Measurements from ENCODE around the gene HNRNPA1L2.
A peak's percentile ranks its signal among the peaks of the same experiment; 100 is the strongest.
"Not testable (repeated sequence)": the region's sequence is repeated elsewhere in the genome, so short reads cannot be mapped to it uniquely, and the experiment has no call there.

HNRNPA1L2 gene

DNA sequence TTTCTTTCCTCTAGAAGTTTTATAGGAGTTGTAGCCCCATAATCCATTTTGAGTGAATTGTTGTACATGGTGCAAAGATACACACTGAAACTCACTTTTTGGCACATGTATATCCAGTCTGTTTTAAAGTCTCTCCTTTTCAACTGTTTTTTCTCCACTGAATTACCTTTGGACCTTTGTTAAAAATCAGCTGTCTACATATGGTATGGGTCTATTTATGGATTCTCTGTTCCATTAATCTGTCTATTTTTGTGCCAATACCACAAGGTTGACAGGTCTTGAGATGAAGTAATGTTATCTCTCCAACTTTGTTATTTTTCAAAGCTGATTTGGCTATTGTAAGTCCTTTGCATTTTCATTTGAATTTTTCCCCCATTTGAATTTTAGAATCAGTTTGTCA is 4.7 kb downstream of the HNRNPA1L2 start:
- no peak for DNase-seq (ENCODE audit: low read depth)

DNA sequence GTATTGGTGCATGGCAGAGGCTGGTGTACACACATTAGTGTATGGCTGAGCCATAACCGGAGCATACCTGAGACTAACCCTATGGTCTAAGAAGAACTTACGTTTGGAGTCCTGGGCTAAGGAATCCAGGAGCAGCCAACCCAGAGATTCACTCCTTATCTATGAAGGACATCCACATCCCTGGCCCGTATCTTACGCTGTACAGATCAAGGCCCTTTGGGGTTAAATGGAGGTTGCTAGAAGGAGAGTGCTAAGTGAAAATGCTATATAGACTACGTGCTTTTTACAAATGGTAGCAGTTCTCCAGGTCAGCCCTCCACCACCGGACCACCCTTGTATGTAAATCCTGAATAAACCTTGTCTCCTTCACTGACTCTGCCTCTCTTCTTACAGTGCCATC is 8.5 kb downstream of the HNRNPA1L2 start:
- DNase-seq (ENCODE audit: low read depth), result no peak

DNA sequence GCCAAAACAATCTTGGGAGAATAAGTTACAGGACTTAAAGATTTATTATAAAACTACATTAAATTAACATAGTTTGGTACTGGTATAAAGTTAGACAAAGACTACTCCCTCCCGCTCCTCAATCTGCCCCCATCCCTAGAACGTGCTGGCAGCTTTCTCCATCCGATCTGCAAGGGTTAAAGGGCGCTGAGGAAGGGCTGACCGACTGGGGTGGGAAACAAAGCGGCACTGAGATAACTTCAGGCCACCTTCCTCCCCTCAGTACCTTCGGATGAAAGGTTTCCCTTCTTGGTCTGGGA is 9.6 kb downstream of the HNRNPA1L2 start:
- no peak for DNase-seq (ENCODE audit: low read depth)

DNA sequence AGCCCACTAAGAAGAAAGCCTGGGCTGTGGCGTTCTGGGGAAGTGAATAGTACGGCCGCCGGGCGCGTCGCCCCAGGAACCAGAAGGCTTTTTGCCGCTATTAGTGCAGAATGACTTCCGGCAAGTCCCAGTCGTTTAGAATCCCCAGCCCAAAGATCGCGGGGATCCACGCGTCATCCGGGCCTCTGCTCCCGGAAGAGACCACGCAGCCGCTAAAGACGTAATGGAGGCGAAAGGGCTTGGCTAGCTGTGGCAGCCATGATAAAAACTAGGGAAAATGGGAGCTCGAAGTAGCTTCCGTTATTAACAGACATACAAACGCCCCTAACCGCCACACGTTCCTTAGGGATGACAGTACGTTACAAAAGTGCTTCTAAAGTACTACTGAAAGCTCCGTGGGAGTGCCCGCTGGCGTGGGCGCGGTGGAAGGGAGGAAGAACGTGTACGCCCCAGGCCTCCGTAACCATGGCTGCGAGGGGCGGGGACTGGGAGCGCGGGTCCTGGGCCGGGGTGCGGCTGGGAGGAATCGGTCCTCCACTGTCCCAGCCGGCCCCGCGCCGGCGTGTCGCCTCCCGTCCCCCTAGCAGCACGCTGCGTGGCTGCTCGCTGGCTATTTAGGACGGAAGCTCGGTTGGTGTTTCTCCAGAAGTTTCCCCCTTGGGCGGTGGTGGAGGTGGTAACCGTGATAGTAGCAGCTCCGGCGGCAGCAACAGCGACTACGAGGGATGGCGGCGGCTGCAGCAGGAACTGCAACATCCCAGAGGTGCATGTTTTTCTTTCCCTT is 10.2 kb downstream of the HNRNPA1L2 start, which contains the start of gene SUGT1:
Gene SUGT1, plus strand, starts transcription at position 641 of the 784 bp plus-strand sequence. Its CDS starts 85 bp downstream, at position 726.
- DNase-seq (ENCODE audit: low read depth), result peak; percentile 93

DNA sequence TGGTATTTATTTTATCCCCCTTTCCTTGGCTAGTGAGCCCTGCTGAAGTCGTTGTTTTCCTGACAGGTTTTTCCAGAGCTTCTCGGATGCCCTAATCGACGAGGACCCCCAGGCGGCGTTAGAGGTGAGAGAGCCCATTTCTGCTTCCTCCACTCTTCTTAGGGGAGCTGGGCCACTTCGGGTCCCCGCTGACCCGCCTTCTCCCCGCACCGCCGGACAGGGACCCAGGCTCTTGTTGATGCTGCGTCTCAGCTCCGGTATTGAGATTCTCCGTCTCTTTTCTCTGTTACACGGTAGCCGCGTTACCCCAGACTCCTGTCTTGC is 10.7 kb downstream of the HNRNPA1L2 start:
- no peak for DNase-seq (ENCODE audit: low read depth)

DNA sequence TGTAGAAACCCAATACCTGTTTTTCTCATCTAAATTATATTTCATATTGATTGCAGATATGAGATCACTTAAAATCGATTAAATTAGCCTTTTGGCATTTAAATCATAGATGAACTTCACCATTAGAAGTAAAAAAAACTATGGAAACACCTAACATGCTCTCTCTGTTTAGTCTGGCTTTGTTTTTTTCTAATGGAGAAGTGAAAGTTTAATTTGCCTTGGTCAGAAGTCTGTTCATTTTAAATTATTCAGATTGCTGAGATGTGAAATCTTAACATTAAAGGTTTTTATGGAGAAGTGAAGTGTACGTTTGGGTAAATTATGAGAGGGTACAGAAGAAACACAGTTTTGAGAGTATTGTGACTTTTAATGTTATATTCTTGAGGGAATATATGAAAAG is 17.1 kb downstream of the HNRNPA1L2 start:
- DNase-seq (ENCODE audit: low read depth), result no peak

DNA sequence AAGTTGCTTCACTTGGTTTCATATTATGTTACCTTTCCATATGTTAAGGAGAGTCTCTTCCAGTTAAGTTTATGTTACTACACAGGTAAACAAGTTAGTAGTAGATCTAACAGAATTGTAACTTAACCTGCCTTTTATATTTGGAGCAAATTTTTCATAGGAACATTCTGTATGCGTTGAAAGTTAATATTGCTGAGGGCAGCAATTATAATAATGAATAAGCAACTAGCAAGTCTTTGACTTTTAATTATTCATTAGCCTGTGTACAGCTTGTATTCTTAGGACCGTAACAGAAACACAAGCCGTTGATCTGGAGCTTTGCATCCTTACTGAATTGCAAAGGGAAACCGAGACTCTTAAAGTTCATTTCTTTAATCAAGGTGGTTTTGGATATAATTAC is 22.0 kb downstream of the HNRNPA1L2 start:
- DNase-seq (ENCODE audit: low read depth), result no peak

DNA sequence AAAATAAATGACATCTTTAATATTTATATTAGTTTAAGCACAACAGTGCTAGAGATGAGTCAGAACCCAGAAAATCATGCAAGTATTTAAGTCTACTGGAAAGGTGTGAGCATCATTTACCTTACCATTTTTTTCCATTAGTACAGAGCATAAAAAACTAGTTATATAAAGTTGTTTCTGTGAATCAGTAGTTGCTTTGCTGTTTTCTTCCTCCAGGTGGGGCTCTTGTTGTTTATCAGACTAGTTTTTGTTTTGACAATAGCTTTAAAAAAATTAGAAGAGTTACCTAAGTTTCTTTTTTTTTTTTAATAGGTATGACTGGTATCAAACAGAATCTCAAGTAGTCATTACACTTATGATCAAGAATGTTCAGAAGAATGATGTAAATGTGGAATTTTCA is 23.1 kb downstream of the HNRNPA1L2 start:
- no peak for DNase-seq (ENCODE audit: low read depth)

DNA sequence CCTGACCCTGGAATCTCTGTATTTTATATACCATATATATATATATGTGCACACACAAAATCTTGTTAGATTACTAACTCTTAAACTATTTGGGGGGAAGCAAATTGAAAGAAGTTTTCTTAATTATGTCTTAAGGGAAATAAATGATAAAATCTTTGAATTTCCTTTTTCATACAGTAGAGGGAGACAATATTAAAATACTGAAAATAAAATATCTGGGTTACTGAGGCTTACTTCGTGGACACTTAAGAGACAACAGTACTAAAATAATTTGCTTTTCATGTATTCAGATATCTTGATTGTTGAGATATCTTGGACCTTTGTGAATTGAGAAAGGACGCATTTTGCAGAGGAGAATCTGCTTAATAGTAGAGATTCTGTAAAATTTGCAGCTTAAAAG is 27.4 kb downstream of the HNRNPA1L2 start:
- DNase-seq (ENCODE audit: low read depth), result no peak

DNA sequence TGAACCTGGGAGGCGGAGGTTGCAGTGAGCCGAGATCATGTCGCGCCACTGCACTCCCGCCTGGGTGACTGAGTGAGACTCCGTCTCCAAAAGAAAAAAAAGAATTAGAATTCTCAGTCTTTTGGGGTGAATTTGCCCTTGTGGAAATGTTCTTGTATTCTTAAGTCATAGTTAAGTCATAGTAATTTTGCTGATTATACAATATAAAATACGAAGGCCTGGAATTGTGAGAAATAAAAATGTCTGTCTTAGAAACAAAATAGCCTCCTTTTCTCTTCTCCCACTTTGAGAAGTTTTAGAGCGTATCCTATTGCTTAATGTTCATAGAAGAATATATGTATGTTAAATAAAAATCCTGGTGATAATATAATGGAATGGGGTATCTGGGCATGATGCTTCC is 28.5 kb downstream of the HNRNPA1L2 start:
- no peak for DNase-seq (ENCODE audit: low read depth)

DNA sequence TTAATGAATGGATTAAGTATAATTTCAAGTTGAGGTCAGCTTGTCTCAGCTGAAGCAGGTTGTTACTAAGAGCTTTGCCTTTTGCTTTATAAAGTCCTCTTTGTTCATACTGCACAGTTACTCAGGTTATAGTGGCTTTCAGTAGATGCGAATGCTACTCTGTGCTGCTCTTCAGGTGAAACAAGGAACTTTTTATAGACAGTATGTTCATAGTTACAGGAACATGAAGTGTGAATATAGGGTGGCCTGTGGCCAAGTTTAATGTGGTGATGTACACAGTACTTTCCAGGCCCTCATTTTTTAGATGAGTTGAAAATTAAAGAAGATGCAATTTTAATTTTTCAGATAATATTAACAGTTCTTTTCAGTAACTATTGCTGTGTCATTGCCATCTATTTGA is 31.2 kb downstream of the HNRNPA1L2 start:
- no peak for DNase-seq (ENCODE audit: low read depth)

DNA sequence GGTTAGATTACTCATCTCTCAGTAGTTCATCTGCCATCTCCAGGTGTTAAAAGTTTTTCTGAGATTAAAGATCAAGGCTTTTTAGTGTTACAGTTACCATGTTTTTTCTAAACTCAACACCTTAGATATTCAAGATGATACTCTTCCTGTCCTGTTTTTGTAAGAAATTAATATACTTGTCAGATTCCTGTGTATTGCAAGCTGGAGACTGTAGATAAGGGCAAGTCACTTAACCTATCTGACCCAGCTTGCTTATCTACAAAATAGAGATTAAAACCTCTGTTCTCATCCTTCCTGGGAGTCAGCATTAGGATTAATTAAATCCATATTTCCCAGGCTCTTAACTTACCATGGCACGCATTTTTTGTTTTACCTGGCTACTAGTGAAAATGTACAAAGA is 35.6 kb downstream of the HNRNPA1L2 start:
- DNase-seq (ENCODE audit: low read depth), result no peak

DNA sequence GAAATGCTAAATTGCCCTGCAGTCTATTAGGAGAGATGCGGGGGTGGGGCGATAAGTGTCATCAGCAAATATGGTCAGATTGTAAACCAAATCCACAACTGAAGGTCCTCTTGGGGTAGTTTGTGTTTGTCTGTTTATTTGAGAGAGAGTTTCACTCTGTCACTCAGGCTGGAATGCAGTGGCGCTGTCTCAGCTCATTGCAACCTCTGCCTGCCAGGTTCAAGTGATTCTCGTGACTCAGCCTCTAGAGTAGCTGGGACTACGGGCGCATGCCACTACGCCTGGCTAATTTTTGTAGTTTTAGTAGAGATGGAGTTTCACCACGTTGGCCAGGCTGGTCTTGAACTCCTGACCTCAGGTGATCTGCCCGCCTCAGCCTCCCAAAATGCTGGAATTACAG is 43.6 kb downstream of the HNRNPA1L2 start:
- DNase-seq (ENCODE audit: low read depth), result not testable (repeated sequence)

DNA sequence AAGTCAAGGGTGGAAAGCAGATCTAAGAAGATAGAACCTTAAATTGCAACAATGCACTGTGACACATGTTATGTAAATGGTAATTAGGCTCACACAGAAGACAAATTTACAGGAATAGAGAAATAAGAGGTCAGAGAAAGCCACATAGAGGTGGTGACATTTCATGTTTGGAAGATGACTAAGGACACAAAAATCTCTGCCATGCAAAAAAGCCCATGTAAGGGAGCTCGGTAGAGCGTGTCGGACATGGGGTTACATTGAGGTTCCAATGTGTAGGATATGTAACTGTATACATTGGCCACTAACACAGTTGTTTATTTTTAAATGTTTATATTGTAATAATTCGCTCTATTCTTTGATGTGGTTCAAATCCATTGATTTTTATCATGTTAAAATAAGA is 44.1 kb downstream of the HNRNPA1L2 start:
- no peak for DNase-seq (ENCODE audit: low read depth)
